ENCODE results near the gene CT47C1.
"Not testable (repeated sequence)": the region's sequence is repeated elsewhere in the genome, so short reads cannot be mapped to it uniquely, and the experiment has no call there.

Gene CT47C1

DNA sequence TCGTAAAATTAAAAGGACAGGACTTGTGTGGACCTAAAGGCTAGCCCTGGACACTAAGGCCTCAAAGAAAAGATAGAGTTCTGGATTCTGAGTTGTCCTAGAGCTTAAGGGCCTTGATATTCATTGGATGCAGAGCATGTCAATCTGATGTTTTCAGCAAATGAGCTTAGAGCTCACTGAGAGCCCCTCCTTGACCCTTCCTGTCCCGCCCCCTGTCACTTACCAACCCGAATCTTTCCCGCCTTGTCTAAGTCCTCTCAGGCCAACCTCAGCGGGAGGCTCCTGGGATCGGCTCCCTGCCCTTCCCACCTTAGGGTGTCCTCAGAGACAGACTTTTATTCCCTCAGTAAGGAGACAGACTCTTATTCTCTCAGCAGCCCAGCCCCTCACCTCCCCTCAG lies at the start of gene CT47C1:
TSS of gene CT47C1 (plus strand) at position 250 of the 400 bp plus-strand sequence. CDS start 233 bp downstream, outside the sequence.
- no peak for DNase-seq (ENCODE audit: low spot score)

DNA sequence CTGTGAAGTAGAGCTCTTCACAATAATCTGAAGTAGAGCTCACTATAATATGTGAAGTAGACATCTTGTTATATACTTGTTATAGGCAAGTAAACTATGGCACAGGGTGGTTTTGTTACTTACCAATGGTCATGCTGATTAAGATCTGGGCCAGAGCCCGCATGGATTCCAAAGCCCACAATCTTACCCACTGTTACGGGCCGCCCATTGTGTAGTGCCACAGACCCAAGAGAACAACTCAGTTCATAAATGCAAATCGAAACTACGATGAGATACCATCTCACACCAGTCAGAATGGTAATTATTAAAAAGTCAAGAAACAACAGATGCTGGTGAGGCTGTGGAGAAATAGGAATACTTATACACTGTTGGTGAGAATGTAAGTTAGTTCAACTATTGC lies 46.9 kb upstream of the CT47C1 start:
- DNase-seq (ENCODE audit: low spot score): no peak

GRCh38 chrX:119026344-119026743 lies 46.4 kb upstream of the CT47C1 start:
- DNase-seq (ENCODE audit: low spot score): not testable (repeated sequence)

GRCh38 chrX:119027960-119028732 lies 44.6 kb upstream of the CT47C1 start:
- DNase-seq (ENCODE audit: low spot score): not testable (repeated sequence)

GRCh38 chrX:119028733-119029330 lies 44.0 kb upstream of the CT47C1 start:
- DNase-seq (ENCODE audit: low spot score): no peak

DNA sequence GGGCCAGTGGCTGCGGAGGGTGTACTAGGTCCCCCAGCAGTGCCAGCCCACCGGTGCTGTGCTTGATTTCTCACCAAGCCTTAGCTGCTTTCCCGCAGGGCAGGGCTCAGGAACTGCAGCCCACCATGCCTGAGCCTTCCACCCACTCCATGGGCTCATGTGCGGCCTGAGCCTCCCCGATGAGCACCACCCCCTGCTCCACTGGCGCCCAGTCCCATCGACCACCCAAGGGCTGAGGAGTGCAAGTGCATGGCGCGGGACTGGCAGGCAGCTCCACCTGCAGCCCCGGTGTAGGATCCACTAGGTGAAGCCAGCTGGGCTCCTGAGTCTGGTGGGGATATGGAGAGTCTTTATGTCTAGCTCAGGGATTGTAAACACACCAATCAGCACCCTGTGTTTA lies 43.1 kb upstream of the CT47C1 start:
- DNase-seq (ENCODE audit: low spot score): not testable (repeated sequence)

DNA sequence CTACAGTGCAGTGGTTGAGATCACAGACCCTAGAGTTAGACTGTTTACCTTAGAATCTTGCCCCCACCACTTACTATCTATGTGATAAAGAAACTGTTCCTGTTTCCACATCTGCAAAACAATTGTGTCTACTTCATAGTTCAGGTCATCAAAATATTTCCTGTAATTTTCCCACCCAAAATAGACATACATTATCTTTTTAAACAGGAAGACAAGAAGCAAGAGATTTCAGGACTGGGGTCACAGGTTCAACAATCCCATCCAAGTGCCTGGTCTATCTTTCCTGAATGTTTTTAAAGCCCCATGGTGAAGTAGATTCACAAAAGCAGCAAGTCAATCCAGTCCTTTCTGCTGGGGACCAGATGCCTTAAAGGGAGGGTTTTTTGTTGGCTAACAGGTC lies 41.8 kb upstream of the CT47C1 start:
- DNase-seq (ENCODE audit: low spot score): no peak

DNA sequence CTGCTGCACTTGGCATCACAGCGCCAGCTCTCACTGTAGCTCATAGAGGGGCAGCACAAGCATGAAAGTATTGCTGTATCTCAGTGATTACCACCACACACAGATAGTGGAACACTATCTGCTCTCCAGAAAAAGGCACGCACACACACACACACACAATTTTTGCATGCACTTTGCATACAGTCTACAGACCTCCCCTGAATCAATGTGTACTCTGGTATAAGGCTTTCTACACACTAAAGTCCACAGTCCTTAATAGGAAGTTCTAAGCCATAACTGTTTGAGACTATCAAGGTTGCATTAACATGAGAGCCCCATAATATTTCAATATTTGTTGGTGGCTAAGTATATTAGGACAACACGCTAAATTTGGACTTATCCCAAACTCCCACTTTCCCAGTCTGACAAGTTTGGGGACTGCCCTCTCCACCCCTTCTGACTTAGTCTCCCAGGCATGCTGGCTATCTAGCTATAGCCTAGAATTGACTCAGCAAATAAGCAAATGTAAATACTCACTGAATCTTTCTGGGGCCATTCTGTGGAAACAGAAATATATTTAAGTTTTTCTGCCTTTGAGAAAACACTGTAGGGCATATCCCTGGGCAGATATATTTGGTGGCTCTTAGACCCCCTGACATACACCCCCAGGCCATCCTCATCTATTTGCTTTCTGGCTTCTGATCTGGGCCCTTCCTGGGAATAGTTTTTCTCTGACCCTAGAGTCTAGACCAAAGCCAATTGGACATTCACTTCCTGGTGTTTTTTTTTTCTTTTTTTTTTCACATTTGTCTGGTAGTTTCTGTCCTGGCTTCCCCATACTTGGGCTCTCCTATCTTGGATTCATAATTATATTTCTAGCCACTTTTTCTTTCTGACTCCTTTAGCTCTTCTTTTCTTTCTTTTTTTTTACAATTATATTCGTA lies 36.4 kb upstream of the CT47C1 start:
- DNase-seq (ENCODE audit: low spot score): no peak

DNA sequence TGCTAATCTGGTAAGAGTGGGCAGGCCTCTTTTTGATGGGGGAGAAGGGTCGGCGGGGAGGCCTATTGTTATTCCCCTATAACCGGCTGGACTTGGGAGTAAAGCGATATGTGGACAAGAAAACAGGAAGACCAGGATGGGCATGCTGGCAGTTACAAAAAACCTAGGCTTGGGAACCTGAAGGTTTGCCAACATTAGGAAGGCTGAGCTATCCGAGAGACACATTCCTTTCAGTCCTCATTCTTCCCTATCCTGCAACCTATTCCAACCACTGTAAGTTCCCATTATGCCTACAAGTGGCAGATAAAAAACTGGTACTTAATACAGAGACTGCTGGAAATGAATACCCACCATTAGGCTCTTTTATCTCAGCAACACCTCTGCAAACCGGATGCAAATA lies 32.4 kb upstream of the CT47C1 start:
- DNase-seq (ENCODE audit: low spot score): no peak

- DNase-seq (ENCODE audit: low spot score): no peak
These were observed 31.6 kb upstream of the CT47C1 start for GRCh38 chrX:119041175-119041574.

- no peak for DNase-seq (ENCODE audit: low spot score)
These were observed 30.8 kb upstream of the CT47C1 start for GRCh38 chrX:119042040-119042439.

GRCh38 chrX:119042996-119043395 lies 29.8 kb upstream of the CT47C1 start:
- DNase-seq (ENCODE audit: low spot score): no peak

DNA sequence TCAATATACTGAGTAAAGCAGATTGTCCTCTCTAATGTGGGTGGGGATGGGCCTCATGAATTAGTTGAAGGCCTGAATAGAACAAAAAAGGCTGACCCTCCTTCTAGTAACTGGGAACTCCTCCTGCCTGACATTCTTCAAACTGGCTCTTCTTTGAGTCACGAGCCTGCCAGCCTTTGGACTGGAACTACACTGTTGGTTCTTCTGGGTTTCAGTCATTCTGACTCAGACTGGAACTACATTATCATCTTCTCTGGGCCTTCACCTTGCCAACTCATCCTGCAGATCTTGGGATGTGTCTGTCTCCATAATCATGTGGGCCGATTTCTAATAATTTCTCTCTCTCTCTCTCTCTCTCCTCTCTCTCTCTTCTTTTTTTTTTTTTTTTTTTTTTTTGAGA lies 26.9 kb upstream of the CT47C1 start:
- no peak for DNase-seq (ENCODE audit: low spot score)

- DNase-seq (ENCODE audit: low spot score): no peak
These were observed 17.1 kb upstream of the CT47C1 start for GRCh38 chrX:119055687-119056086.

DNA sequence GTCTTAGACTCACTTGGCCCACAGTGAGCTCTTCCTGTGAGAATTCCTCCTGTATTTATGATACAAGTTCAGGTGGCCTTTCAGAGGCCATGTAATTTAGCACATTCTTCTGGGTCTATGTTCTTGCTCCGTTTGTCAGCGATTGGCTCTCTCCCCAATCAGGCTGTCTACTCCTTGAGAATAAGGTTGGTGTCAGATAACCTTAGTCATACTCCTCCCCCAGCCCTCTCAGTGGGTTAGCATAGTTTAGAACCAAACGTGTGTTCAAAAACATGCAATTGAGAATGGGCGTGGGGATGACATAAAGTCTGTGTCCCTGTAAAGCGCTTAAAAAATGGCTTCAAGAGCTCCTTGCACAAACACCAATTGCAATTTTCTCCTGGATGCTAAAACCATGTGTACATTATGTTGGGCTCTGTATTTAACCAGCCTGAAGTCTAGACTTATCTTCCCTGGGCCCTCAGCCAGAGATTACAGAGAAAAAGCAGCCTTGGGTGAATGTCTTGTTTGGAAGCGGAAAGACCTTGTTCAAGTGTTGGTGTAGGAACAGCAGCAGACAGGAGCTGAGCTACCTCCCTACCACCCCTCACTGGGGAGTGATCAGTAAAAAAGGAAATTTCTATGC lies 9.9 kb upstream of the CT47C1 start:
- DNase-seq (ENCODE audit: low spot score): no peak

GRCh38 chrX:119063428-119063827 lies 9.4 kb upstream of the CT47C1 start:
- no peak for DNase-seq (ENCODE audit: low spot score)

GRCh38 chrX:119067023-119067739 lies 5.6 kb upstream of the CT47C1 start:
- DNase-seq (ENCODE audit: low spot score): no peak

DNA sequence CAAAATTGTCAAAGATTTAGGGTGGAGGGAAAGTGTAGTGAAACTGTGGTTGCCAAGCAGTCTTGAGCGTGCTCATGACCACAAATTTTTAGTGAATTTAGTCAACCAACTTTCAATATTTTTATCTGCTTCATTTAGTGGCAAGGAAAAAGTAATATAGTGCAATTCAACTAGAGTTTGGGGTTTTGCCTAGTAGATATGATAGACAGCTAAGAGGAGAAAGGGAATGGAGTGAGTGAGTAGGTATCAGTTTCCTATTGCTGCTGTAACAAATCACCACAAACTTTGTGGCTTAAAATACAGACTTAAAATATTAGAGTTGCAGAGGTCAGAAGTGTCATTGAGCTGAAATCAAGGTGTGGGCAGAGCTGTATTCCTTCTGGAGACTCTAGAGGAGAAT lies 3.7 kb upstream of the CT47C1 start:
- DNase-seq (ENCODE audit: low spot score): no peak

DNA sequence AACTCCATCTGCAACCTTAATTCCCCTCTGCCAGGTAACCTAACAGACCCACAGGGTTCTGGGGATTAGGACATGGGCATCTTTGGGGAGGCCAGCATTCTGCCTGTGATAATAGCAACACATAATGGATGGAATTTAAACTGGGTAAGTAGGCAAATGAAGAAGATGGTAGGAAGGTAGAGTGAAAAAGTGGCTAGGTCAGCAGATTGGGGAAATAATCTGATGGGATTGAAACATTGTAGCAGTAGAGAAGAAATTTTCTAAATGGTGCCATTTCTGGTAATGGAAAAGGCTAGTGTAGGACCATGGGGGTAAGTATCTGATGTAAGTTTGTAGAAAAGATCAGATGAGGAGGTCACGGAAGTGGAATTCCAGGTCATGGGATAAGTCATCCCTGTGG lies 3.0 kb upstream of the CT47C1 start:
- DNase-seq (ENCODE audit: low spot score): no peak

GRCh38 chrX:119071381-119071780 lies 1.4 kb upstream of the CT47C1 start:
- no peak for DNase-seq (ENCODE audit: low spot score)

DNA sequence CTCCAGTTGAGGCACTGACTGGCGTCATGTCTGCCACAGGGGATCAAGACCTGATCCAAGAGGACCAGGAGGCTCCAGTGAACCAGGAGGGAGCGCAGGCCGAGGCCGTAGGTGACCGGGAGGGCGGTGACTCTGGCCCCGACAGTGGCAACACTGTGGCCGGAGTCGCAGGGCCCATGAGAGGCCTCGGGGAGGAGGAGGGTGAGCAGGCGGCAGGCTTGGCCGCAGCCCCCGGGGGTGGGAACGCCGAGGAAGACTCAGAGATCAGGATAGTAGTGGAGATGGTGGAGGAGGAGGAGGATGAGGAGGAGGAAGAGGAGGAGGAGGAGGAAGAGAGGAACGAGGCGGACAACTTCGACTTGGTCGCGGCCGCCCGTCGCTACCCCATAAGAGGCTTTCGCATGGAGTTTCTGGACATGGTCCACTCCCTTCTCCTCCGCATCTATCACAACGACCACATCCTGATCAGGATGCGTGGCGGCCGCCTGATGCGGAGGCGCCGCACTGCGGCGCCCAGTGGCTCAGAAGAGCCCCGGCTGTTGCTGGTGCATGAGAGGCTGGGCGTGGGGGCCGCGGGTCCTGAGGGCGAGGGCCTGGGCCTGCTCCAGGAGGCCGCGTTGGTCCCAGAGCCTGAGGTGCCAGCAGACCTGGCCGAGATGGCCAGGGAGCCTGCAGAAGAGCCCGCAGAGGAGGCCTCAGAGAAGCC lies 560 bp downstream of the CT47C1 start:
- DNase-seq (ENCODE audit: low spot score): no peak
